ENCODE data around the gene RPTOR.

The RPTOR gene

DNA sequence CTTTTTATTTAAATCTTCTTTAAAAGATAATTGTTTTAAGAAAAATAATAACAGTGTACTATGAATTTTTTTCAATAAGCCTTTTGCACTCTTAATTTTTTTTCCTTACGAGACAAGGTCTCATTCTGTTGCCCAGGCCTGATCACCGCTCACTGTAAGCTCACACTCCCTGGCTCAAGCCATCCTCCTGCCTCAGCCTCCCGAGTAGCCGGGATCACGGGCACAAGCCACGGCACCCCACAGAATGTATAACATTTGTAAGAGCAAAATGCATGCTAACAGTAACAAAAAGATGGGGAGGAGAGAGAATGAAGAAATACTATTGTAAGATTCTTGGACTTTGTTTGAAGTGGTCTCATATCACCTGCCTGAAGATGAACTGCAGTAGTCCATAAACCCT lies 320.1 kb downstream of the RPTOR start:
- Histone ChIP-seq H3K27ac (no peak overlapping the region), H3K4me3 (no peak overlapping the region)
- DNase-seq (ENCODE audit: low spot score), result no peak
- TF ChIP-seq, protein P1, sequence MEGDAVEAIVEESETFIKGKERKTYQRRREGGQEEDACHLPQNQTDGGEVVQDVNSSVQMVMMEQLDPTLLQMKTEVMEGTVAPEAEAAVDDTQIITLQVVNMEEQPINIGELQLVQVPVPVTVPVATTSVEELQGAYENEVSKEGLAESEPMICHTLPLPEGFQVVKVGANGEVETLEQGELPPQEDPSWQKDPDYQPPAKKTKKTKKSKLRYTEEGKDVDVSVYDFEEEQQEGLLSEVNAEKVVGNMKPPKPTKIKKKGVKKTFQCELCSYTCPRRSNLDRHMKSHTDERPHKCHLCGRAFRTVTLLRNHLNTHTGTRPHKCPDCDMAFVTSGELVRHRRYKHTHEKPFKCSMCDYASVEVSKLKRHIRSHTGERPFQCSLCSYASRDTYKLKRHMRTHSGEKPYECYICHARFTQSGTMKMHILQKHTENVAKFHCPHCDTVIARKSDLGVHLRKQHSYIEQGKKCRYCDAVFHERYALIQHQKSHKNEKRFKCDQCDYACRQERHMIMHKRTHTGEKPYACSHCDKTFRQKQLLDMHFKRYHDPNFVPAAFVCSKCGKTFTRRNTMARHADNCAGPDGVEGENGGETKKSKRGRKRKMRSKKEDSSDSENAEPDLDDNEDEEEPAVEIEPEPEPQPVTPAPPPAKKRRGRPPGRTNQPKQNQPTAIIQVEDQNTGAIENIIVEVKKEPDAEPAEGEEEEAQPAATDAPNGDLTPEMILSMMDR (IDR thresholded peaks at IDR 0.05), result no peak

DNA sequence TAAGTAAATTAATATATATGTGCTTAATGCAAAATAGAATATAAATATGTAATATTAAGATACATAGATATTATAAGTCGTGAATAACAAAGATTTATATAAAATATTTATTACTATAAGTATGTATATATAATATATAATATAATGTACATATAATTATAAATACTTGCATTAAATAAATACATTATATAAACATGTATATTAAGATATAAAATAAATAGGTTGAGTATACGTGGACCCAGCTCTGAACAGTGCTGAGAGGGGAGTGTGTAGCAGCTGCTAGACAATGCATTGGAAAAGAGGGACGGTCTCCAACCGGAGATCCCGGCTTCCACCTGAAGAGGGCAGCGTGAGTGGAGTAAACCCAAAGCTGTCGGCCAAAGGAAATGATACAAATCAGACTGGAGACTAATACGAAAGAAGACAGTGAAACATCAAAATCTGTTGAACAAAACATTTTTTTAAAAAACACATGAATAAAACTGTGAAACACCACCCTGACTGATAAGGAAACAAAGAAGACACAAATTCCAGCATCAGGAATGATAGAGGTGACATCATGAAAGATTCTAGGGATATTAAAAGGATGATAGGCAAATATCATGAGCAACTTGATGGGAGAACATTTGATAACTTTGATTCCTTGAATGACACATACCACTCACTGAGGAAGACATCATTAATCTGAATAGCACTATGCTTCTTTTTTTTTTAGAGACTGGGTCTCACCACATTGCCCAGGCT lies 321.6 kb downstream of the RPTOR start:
- TF ChIP-seq, protein P1 (IDR thresholded peaks at IDR 0.05), result peak; percentile 50
- Histone ChIP-seq H3K4me3 (no peak overlapping the region), H3K27ac (no peak overlapping the region)
- DNase-seq (ENCODE audit: low spot score), result no peak

DNA sequence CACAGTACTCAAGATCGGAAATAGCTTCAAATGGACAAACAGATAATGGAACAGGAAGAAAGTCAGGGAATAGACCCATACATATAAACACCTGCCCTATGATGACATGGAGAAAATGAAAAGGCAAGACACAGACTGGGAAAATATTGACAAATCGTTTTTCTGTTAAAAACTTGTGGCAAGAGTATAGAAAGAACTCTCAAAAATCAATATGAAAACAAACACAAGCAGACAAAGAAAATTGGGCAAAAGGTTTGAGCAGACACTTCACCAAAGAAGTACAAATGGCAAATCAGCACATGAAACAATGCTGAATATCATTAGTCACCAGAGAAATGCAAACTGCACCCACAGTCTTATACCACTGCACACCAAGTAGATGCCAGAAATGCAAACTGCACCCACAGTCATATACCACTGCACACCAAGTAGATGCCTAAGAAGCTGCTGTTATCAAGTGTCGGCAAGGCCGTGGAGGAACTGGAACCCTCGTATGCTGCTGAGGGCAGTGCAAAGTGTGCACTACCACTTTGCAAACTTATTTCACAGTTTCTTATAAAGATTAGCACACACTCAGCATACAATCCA lies 323.5 kb downstream of the RPTOR start:
- no peak for DNase-seq (ENCODE audit: low spot score)
- TF ChIP-seq, protein P1 (IDR thresholded peaks at IDR 0.05), result no peak

DNA sequence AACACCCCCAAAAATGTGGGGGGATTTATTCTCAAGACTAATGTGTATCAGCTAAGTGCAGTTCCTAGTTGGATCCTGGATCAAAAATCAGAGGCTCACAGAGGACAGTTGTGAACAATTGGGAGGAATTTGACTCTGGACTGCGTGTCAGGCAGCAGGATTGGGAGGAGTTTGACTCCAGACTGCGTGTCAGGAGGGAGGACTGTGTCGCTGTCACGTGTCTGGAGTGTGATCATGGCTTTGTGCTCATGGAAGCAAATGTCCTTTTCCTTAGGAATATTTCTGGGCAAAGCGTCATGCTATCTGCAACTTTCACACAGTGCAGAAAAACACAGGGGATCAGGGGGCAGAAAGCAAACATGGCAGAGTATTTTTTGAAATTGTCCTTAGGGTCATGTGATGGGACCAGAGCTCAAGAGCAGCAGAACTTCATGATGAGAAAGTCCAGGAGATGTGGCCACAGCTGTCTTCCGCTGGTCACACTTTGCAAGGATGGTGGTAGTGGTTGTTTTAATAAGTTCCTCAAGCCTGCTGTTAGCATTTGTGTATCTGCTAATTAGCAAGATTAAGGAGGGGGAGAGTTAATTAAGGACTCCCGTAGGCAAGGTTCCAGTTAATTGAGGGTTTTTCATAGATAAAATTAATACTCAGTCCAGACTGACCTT lies 325.0 kb downstream of the RPTOR start:
- no peak for DNase-seq (ENCODE audit: low spot score)
- Histone ChIP-seq H3K27ac (no peak overlapping the region), H3K4me3 (no peak overlapping the region)
- TF ChIP-seq, protein P1 (IDR thresholded peaks at IDR 0.05), result no peak

More for the DNA sequence above, 323.5 kb downstream of the RPTOR start:
- Histone ChIP-seq H3K4me3 (no peak overlapping the region), H3K27ac (no peak overlapping the region)

DNA sequence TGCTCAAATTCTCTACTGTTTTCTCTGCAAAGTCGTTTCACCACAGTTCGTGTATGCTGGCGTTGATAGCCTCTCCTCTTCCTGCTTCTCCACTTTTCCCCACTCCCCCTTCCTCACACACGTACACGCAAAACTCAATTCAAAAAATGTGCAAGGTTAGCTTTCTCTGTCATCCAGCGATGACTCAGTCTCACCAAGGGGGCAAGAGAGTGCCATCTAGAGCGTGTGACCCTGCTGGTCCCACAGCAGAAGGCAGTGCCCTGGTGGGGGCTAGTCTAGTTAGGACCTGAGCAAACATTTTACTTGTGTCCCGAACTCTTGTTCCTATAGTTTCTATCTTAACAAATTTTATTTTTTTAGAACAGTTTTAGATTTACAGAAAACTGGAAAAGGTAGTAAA lies 325.8 kb downstream of the RPTOR start:
- H3K4me3 ChIP-seq, result no peak overlapping the region
- TF ChIP-seq, protein P1 (IDR thresholded peaks at IDR 0.05), result no peak
- H3K27ac ChIP-seq, result no peak overlapping the region
- no peak for DNase-seq (ENCODE audit: low spot score)

DNA sequence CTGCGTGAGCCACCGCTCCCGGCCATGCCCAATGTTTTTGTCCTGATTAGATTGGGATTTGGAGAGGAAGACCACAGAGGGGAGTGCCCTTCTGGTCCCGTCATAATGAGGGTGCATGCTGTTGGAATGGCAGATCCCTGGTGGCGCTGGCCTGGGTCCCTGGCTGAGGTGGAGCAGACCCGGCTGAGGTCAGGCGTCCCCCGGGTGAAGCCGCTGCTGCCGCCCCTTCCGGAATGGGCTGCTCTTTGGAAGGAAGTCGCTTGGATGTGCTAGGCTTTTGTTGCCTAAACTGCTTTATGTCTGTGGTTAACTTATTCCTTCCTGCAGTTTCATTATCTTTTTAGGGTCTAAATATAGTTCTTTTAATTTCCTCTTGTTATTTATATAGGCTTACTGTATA lies 326.7 kb downstream of the RPTOR start:
- no peak for DNase-seq (ENCODE audit: low spot score)
- TF ChIP-seq, protein P1 (IDR thresholded peaks at IDR 0.05), result no peak
- Histone ChIP-seq H3K27ac (no peak overlapping the region), H3K4me3 (no peak overlapping the region)

All from coronary artery (tissue), 2 donors.